Pericardium fibroblast (primary cell): ENCODE measurements around the gene SYT10. TPM values are rescaled to one million over a fixed set of nuclear protein-coding genes. Genes with fewer than 3 reads are reported as not detected.

Source experiments
- total RNA-seq: library from RNA; depleted of rRNA; stranded (reverse); fragments of >200 nt; gene quantifications from 2 replicates; pipeline ENCODE4 v1.2.3, GENCODE V29; 2015

SYT10 gene, protein sequence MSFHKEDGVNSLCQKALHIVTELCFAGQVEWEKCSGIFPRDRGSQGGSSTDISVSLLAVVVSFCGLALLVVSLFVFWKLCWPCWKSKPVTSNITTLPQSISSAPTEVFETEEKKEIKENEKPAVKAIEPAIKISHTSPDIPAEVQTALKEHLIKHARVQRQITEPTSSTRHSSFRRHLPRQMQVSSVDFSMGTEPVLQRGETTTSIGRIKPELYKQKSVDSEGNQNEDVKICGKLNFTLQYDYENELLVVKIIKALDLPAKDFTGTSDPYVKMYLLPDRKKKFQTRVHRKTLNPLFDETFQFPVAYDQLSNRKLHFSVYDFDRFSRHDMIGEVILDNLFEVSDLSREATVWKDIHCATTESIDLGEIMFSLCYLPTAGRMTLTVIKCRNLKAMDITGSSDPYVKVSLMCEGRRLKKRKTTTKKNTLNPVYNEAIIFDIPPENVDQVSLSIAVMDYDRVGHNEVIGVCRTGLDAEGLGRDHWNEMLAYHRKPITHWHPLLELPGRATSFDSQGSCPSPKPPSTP
- total RNA-seq, result not detected in 2 replicates

DNA sequence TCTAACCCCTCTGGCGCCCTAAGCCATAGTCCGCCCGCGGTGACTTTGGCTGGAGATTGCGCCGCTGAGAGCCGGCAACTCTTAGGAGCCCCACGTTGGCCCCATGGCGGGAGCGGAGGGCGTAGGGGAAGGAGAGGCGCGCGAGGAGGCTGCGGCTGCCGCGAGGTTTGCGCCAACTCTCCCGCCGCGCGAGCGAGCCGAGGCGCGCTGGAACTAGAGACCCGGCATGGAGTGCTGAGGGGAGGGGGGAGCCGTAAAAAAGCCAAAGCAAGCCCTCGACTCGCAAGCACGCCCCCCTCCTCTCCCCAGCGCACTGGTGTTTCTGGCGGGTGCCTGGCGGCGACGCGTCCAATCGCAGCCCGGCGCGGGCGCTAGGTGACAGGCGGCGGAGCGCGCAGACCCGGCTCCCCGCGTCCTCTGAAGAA, at the start of gene SYT10:
SYT10 (minus strand) TSS at position 233 of the 425 bp plus-strand sequence. CDS start 297 bp downstream, outside the sequence.

